Epidermal melanocyte (primary cell): ENCODE results near the gene LAMA2.

Source experiments
- DNase-seq: peaks from one replicate; pipeline ENCODE4 v3.0.0; 2011; ENCODE audit warnings: low spot score; ENCODE audit not compliant: insufficient read length

LAMA2 gene

DNA sequence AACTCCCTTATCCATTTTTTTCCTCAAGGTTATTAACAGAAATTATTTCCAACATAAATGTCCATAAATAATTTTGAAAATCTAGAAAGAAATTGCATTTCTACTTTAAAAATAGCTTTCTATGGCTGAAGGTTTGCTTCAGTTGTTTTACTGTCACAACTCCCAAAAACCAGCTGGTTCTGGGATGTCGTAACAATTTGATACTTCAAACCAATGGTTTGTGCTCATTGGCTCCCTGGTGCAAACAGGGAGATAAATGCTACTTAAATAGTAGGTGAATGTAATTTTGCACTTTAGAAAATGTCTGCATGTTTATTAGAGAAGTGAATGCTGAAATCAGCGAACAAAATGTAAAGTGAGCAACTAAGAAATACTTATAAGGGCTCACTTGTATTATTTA is 31.1 kb downstream of the LAMA2 start:
- no peak for DNase-seq

DNA sequence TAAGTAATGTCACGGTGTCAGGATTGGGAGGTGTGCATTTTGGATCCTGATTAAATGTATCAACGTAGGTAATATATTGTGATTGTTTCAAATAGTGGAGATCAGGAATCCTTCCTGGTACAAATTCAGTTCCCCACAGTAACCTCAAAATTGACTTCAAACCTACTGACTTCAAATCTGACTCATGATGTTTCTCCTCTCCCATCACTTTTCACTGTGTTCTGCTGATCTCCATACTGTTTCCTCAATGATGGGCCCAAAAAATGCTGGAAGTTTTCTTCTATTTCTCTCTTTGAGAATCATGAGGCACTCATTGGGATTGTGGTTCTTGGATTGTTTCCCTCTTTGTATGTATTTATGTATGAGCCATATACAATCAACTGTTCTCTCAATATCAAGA is 35.9 kb downstream of the LAMA2 start:
- DNase-seq: no peak

DNA sequence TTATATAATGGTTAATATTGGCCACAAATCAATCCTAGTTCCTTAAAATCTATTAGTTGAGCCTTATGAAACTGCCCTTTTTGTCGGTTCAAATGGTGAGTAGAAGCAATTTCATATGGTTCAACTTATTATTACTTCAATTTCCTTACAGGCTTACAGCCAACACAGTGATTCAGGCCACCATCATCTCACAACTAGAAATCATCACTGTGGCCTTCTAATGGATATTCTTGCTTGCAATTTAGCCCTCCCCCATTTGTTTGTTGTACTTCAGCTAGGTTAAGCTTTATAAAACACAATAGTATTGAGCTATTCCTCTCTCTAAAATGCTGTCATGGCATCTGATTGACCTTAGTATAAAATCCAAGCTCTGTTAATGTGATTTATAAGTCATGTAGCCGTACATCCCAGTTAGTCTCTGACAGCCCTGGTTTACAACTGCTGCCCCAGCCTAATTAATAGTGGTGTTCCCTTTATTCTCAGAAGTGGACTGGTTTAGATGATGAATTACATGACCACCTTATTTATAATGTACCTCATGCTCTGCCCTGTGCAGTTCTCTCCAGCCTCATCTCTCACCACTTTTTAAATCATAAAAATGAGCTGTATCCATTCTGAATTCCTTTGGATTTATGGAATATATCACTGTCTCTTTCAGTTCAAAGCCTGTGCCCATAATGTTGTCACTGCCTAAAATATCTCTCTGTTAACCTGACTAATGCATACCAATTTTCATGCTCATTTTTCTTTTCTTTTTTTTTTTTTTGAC is 36.7 kb downstream of the LAMA2 start:
- DNase-seq: no peak

DNA sequence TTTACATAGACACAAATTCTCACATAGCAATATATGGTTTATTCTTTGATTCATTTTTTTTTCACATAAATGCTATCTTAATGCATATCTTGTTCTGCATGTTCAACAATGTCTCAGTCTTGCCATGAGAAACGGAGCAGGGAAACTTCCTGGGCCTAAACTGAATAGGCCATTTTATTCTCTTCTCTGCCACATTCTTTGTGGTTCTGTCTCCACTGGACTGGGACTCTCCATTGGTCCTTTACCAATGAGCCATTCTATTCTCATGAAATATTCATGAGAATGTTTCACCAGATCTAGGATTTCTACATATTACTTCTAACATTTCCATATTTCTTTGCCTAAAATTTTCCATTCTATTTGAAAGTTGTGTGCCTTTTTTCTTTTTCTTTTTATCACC is 42.8 kb downstream of the LAMA2 start:
- no peak for DNase-seq

DNA sequence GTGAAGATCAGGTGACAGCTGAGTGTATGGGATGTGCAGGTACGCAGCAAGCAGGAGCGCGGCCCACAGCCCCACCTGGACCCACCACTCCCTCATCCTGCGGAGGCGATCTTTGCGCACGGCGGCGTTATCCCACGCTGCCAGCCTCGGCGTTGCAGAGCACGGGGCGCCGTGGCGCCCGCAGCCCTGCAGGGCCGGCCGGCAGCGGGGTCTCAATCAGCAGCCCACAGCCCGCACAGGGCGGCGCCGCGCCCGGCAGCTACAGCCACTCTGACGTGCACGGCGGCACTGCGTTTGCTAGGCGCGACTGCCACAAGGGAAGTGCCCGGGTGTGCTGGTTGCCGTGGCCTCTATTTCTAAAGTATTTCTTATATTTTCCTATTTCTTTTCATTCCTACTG is 46.9 kb downstream of the LAMA2 start:
- DNase-seq: no peak

DNA sequence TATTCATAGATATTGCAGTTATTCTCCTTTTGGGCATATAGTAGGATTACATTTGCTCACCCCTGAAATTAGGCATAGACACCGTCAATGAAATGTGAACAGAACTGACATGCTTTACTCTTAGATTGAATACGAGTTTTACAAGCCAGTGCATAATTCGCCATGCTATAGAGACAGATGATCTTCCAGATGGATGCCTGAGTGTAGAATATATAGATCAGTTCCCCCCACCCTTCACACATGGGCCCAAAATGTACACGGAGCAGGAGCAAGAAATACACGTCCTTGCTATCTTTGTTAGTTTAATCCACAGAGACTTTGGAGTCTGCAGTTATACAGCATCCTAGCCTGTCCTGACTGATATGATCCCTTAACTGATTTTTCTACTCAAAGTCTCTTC is 47.4 kb downstream of the LAMA2 start:
- DNase-seq: no peak

DNA sequence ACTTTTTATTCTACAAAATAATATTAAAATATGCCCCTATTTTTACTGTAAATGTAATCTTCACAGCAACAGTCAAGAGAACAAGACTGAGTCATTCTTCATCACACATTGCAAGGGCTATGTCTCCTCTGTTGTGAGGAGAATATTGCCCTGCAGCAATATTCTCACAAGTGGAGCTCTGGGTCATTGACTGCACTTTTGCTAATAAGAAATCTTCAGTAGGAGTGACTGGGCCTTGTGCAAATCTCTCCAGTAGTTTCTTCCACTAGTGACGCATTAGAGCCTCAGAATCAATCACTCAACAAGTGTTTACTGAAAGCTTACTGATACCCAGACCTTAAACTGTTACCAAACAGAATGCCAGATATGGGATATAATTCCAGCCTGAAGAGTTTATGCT is 49.1 kb downstream of the LAMA2 start:
- peak; percentile 23 for DNase-seq

DNA sequence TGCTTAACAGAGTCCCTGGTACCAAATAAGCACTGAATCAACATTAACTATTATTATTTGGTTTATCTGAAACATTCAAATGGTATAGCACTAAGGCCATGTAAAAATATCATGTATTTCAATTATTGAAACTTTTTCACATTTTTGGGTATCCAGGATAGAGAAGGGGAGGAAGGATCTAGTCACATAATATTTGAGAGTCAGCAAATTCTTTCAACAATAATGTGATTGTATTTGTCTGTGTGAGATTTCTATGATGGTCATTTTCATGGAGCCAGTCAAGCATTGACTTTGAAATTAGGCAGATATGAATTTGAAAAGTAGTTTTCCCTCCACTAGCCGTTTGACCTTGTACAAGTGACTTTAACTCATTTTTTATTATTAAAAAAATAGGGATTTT is 67.9 kb downstream of the LAMA2 start:
- no peak for DNase-seq

DNA sequence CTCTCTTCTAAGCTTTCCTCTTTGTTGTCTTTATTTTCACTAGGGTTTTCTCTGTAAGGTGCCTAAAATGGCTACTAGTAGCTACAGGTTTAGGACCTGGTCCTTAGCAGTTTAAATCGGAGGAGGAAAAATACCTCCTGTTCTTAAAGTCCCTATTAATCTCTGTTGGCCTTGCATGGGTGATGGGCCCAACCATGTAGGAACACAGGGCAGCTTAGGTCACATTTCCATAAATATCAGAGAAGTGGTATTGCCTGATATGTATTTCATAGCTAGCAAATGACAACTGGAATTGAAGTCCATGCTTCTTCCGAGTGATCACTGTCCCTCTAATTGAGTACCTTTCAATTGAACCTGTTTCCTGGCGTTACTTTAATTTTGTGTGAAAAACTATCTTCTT is 70.0 kb downstream of the LAMA2 start:
- DNase-seq: no peak

DNA sequence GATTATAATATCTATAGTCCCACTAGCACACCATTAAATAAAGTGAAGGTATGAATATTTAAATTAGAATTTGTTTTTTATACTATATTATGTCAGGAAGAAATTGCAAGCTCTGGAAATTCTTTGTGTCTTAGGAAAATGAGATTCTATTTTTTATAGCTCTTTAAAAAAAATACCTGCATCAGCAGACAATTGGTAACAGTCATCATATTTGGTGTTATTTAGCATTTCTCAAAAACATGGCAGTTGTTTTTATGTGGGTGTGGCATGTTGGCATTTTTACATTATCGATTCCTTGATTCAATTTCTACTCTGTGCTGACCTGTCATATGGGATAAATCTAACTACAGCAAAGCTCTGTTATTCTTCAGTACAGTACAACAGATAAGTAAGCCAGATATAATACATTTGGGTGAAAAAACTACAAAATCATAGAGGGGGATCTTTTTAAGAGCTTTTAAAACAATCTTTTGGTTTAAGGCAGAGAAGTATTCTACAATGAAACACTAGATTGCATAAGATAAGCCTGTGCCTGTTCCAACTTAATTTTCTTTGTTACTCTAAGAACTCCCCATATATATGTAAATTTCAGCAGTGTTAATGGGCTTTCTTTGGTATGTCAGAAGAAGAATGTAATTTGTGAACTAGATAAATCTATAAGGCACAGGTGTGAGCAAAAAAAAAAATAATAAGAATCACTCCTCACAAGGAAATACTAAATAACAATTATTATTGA is 71.5 kb downstream of the LAMA2 start:
- no peak for DNase-seq

DNA sequence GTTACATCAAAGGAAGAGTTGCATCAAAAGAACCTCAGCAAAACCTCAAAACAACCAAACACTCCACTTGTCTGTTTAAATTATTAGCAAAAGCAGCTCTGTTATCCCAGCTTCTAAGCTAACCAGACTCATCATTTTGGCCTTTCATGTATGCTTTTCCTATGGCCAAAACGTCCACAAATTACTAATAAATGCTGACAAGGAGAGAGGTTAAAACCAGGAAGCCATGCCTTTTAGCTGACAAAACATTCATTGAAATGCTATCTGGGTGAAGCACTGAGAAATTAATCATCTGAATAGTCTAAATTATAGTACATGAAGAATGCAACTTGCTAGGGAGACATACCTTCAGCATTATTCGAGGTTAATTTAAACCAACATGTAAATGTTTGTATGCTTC is 80.6 kb downstream of the LAMA2 start:
- DNase-seq: no peak

DNA sequence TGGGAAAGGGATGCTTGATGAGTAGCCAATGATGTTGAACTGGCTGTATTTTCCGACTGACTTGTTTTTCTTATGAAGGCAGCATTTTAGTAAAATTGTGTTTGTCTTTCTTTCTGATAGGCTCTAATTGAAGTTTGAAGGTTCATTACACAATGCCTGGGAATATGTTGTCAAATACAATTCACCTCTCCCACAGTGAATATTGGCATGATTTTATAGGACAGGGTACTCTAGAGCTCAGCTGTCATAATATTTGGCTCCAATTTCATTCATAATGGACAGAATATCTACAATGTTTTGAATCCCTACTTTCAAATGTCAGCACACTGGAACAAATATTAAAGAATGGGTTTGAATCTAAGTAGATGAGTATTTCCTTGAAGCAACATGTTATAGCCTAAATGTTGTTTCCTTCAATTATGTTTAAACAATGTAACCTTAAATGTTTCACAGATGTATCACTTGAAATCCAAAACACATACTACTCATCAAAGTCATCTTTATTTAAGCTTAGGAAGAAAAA is 81.4 kb downstream of the LAMA2 start:
- no peak for DNase-seq

DNA sequence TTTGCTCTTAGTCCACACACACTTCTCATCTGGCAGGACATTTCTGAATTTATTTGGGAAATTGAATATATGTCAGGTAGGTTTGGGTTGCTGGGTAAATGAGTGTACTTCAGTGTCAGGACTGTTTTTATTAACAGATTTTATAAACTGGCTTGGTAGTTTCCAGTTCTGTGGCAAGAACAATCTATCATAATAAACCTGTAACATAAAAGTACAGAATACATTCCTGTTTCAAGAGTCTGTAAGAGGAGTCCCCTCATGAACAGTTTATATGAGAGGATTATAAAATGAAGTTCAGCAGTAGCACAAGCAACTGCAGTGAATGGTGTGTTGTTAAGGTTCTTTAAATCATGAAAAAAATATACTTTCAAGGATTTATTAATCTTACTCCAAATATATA is 81.8 kb downstream of the LAMA2 start:
- no peak for DNase-seq

DNA sequence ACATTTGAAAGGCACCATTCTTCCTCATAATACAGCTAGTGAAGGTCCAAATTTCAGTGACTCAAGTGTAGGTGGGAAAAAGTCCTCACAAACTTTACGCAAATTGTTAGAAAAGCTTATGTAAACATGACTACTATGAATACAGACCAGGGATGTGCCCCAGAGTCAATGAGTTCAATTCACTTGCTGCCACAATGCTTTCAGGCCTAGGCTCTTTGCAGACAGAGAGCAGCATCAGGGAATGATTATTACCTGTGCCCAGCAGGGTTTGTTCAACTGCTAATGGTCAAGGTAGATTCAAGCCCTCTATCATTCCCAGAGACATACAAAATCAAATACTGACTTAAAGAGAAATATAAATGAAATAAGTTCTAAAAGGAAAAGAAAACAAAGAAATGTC is 84.0 kb downstream of the LAMA2 start:
- no peak for DNase-seq

DNA sequence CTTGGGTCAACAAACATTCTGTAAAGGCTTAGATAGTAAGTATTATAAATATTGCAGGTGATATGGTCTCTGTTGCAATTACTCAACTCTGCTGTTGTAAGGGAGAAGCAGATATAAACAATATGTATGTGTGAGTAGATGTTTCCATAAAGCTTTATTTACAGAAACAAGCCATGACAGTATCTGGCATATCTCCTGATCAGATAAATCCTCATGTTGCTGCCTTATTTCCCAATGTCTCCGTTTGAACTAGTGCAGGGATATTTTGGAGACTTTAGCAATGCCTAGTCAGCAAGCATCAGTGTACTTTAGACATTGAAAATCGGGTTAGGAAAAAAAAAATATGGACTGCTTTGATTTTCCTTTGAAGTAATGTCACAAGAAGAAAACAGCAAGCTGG is 96.1 kb downstream of the LAMA2 start:
- DNase-seq: no peak

DNA sequence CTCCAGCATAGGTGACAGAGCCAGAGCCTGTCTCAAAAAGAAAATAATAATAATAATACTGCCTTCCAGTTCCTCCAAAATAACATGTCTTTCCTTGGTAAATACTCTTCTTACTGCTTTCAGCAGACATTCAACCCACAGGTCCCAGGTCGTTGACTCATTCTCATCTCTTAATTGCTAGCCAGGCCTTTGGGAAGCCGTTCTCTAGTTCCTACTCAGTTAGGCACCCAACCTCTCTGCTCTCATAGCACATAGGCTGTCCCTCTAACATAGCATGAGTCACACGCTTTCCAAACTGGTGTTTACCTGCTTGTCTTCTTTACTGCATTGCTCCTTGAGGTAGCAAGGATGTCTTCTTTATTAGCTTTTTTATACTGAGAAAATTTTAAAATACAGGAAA is 98.8 kb downstream of the LAMA2 start:
- no peak for DNase-seq

DNA sequence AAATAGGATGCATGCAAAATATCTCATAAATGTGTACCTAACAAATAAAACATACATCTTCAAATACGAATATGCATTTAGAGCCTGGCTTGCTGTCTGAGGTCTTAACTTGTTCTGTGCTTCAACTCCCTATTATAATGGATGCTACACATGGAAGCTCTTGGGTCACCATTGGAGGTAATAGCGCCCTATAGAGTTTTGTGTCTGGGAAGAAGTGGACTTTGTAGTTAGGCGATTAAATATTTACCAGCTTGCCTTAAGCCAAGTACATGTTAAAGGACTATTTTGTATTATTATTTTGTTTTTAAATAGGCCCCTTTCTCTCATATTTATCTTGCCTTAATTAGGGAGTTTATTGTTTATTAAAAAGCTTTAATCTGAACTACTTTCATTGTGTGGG is 107.4 kb downstream of the LAMA2 start:
- DNase-seq: no peak

DNA sequence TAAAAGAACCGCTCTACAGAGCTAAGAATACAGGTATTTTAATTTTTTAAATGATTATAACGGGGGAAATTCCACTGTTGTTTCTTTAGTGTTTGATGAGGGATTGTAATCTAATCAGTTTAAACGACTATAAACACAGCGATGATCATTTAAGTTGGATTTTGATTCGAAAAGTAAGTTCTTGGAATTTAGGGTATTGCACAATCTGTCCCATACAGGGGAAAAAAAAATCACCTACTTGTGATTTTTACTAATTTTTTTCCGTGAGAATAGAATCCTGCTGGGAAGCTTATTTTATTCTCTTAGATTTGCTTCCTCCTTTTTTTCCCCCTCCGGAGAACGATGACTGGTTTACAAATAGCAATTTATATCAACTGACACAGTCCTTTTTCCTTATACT is 108.0 kb downstream of the LAMA2 start:
- DNase-seq: no peak

DNA sequence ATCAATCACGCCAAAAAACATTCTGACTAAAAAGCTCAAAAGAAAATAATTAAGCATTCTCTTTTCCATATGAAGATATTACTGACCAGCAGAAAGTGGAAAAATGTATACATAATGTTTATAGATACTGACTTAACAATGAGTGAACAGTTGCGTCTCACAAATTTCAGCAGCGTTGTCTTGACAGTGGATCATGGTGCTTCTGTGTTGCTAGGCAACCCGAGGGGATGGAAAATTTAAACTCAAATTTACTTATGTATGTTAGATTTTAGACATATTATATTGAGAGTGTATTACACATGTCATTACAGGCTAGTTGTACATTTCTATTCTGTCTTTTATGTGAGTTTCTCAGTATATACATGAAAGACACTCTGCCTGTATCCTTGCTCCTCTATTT is 110.2 kb downstream of the LAMA2 start:
- no peak for DNase-seq

DNA sequence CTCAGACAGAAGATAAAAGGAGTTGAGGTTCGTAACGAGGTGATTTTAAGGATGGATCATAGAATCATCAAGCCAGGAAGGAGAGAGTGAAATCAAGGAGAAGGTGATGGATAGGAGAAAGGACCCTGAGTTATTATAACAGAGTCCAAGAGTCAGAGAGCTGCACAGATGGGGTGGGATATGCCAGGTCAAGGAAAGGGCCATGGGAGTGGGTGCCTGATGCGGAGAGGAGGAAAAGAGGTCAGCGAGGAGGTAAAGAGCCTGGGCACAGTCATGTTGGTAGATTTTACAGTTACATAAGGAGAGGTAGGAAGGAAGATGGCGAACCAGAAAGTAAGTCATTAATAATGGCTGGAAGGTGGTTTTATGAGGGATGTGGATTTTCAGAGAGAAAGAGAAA is 114.9 kb downstream of the LAMA2 start:
- no peak for DNase-seq

DNA sequence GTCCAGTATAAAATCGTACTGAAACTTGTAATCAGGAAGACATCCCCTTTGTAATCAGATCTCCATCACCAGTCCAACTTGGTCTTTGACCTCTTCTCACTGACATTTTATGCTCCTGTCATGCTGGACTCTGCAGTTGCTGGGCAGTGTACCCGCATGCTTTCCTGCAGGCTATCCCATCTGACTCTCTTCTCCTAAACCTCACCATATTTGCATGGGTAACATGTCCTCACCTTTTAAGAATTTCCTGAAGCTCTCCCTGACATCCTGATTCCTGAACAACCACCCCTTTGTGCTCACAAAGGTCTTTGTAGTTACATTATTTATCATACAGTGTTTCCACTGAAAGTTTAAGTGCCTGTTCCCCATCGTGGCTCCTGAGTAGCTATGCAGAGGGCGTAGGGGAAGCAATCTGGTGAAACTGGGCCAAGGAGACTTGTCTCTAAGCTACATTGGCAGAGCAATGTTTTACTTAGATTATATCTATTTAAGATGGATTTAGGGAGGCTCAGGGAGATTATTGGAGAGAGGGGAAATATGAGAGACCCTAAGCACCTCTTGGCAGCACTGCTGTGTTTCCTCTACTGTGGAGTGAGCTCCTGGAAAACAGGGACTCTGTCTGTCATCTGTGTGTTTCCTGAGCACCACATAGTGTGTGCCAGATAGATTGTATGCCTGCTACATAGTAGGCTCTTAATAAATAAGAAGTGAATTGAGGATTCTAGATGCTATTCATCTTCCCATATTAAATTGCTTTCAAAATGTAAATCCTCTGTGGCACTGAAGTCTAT is 124.0 kb downstream of the LAMA2 start:
- no peak for DNase-seq

DNA sequence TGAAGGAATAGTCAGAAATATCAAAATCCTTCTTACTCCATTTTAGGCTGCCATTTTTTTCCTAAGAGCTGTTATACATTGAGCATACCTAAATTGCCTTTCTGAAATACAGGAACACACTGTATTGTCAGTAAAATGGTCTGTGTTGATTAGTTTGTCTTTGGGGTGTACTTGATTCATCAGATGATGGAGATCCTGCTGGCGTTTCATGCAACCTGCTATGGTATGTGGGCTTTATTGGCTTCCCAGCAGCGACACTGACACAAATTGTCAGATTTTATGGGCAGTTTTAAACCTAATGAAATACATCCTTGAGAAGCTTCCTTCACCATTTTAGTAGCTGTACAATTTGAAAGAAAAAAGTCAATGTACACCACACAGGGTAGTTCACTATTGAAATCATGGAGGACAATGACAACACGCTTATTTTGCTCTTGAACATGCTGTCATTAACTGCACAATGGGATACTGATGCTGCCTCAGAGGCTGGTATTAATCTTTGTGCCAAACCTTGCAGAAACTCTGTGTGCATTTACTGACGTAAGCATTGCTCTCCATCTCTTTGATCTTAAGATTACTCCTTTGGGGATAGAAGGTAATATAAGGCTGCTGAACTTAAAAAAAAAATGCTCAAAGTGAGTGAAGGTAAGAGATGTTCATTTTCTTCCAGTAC is 124.9 kb downstream of the LAMA2 start:
- DNase-seq: no peak
